H1 (cell line): ENCODE measurements around the gene STK39. TPM values are rescaled to one million over a fixed set of nuclear protein-coding genes. Genes with fewer than 3 reads are reported as not detected.

Experiments used
- CTCF ChIA-PET: fragments of 300-600 bp; sonication (Branson Sonifier 250); formaldehyde crosslinking; loops from one replicate; lab custom pipeline; 2021; ENCODE audit not compliant: partially characterized antibody; lab: Charles Lee
- POLR2A ChIA-PET: fragments of 300-600 bp; sonication (Branson Sonifier 250); formaldehyde crosslinking; loops from one replicate; lab custom pipeline; 2021; ENCODE audit warnings: inconsistent platforms; ENCODE audit not compliant: partially characterized antibody; lab: Charles Lee
- DNase-seq, 2 experiments: peaks; one replicate each; pipeline versions ENCODE4 v3.0.0 to v3.0.0-alpha.2; 2010 to 2022; ENCODE audit warnings: low spot score in 2 of 2, low read depth in 1 of 2, mixed read lengths in 1 of 2
- FAIRE-seq: peaks from 2 replicates; lab custom pipeline; 2011; peaks lifted over from hg19 to GRCh38; lab: Jason Lieb, UNC
- H2AFZ ChIP-seq: 2 replicates; pipeline ENCODE4 v1.8.1; 2012; ENCODE audit warnings: low read length, inconsistent platforms
- H2AK5ac ChIP-seq: 2 replicates; pipeline ENCODE4 v1.6.1; 2013; ENCODE audit warnings: low read depth, low read length
- H2BK120ac ChIP-seq: replicated peaks from 2 replicates; pipeline ENCODE3; 2013; ENCODE audit warnings: low read depth, low read length, inconsistent platforms
- H2BK12ac ChIP-seq: 2 replicates; pipeline ENCODE4 v1.6.1; 2013; ENCODE audit warnings: low read depth, low read length
- H2BK15ac ChIP-seq: 2 replicates; pipeline ENCODE4 v1.6.1; 2013; ENCODE audit warnings: low read length
- H2BK20ac ChIP-seq: 2 replicates; pipeline ENCODE4 v1.6.1; 2013; ENCODE audit warnings: low read length
- H2BK5ac ChIP-seq: 2 replicates; pipeline ENCODE4 v1.6.1; 2013; ENCODE audit warnings: low read depth, low read length
- H3K14ac ChIP-seq: 2 replicates; pipeline ENCODE4 v1.6.1; 2013; ENCODE audit warnings: inconsistent platforms; ENCODE audit not compliant: insufficient read length
- H3K18ac ChIP-seq: 2 replicates; pipeline ENCODE4 v1.6.1; 2013; ENCODE audit warnings: low read length; ENCODE audit errors: extremely low read depth
- H3K23ac ChIP-seq: 2 replicates; pipeline ENCODE4 v1.6.1; 2013; ENCODE audit warnings: inconsistent platforms; ENCODE audit not compliant: insufficient read length
- H3K23me2 ChIP-seq: 2 replicates; pipeline ENCODE4 v1.6.1; 2013; ENCODE audit warnings: low read depth, low read length
- H3K27ac ChIP-seq: 2 replicates; pipeline ENCODE4 v1.6.1; 2011; ENCODE audit warnings: low read depth, low read length, inconsistent platforms
- H3K27me3 ChIP-seq, 4 experiments: replicated peaks in 1 of 4; 1 replicate in 1 of 4; 2 replicates in 3 of 4; pipeline versions ENCODE4 v1.6.1 to v1.8.1; 2011 to 2013; ENCODE audit warnings: low read length in 3 of 4, mild to moderate bottlenecking in 3 of 4, inconsistent platforms in 2 of 4, mixed read lengths in 2 of 4, moderate library complexity in 1 of 4; ENCODE audit not compliant: control insufficient read depth in 3 of 4, insufficient read depth in 3 of 4; ENCODE audit errors: extremely low read depth in 1 of 4
- H3K36me3 ChIP-seq, 4 experiments: 2 replicates each; pipeline versions ENCODE4 v1.6.1 to v1.8.1; 2011 to 2013; ENCODE audit warnings: mild to moderate bottlenecking in 4 of 4, low read length in 3 of 4, moderate library complexity in 2 of 4, control low read depth in 1 of 4, inconsistent platforms in 1 of 4; ENCODE audit not compliant: insufficient read depth in 4 of 4, control insufficient read depth in 2 of 4
- H3K4ac ChIP-seq: replicated peaks from 2 replicates; pipeline ENCODE3; 2013; ENCODE audit warnings: low read length, low read depth, mixed read lengths, inconsistent platforms; ENCODE audit not compliant: insufficient read length
- H3K4me1 ChIP-seq, 4 experiments: replicated peaks in 1 of 4; 1 replicate in 1 of 4; 2 replicates in 3 of 4; pipeline versions ENCODE4 v1.6.1 to v1.8.1; 2011 to 2013; ENCODE audit warnings: low read length in 3 of 4, inconsistent platforms in 2 of 4, mixed read lengths in 1 of 4; ENCODE audit not compliant: insufficient read depth in 4 of 4, control insufficient read depth in 3 of 4
- H3K4me2 ChIP-seq, 2 experiments: 2 replicates each; pipeline versions ENCODE4 v1.6.1 to v1.8.1; 2011 to 2013; ENCODE audit warnings: low read depth in 2 of 2, low read length in 2 of 2, control low read depth in 1 of 2, inconsistent platforms in 1 of 2, mild to moderate bottlenecking in 1 of 2; ENCODE audit not compliant: insufficient read depth in 1 of 2
- H3K4me3 ChIP-seq, 4 experiments: fragments of 200-600, 300-600 bp in 1 of 4; sonication (generic), shearing (Covaris generic), sonication (Bioruptor Twin) in 1 of 4; 2 replicates each; pipeline versions ENCODE4 v1.5.1 to v1.8.1; 2011 to 2016; ENCODE audit warnings: low read length in 4 of 4, low read depth in 3 of 4, control low read depth in 2 of 4, inconsistent platforms in 2 of 4, mild to moderate bottlenecking in 2 of 4, mixed read lengths in 1 of 4, moderate library complexity in 1 of 4; ENCODE audit not compliant: insufficient read depth in 2 of 4; ENCODE audit errors: extremely low read depth in 1 of 4
- H3K56ac ChIP-seq: replicated peaks from 2 replicates; pipeline ENCODE3; 2013; ENCODE audit warnings: low read depth, mild to moderate bottlenecking, mixed read lengths, low read length, inconsistent platforms; ENCODE audit not compliant: insufficient read length
- H3K79me1 ChIP-seq: 2 replicates; pipeline ENCODE4 v1.6.1; 2013; ENCODE audit warnings: low read depth, low read length, control low read depth
- H3K79me2 ChIP-seq, 2 experiments: 2 replicates each; pipeline versions ENCODE4 v1.6.1 to v1.8.1; 2012 to 2013; ENCODE audit warnings: low read length in 2 of 2, mild to moderate bottlenecking in 2 of 2, inconsistent platforms in 1 of 2; ENCODE audit not compliant: insufficient read depth in 2 of 2, control insufficient read depth in 1 of 2
- H3K9ac ChIP-seq, 4 experiments: replicated peaks in 1 of 4; 1 replicate in 1 of 4; 2 replicates in 3 of 4; pipeline versions ENCODE4 v1.6.1 to v1.8.1; 2011 to 2013; ENCODE audit warnings: low read depth in 3 of 4, low read length in 3 of 4, control low read depth in 2 of 4, mild to moderate bottlenecking in 2 of 4, moderate library complexity in 2 of 4, inconsistent platforms in 1 of 4; ENCODE audit errors: extremely low read depth in 1 of 4
- H3K9me3 ChIP-seq, 2 experiments: 2 replicates each; pipeline versions ENCODE4 v1.6.1 to v1.8.1; 2012 to 2013; ENCODE audit warnings: mild to moderate bottlenecking in 2 of 2, moderate library complexity in 2 of 2, control low read depth in 1 of 2, inconsistent platforms in 1 of 2, low read depth in 1 of 2, low read length in 1 of 2, mixed read lengths in 1 of 2; ENCODE audit not compliant: insufficient read depth in 2 of 2
- H4K20me1 ChIP-seq, 2 experiments: replicated peaks in 1 of 2; 2 replicates each; pipeline versions ENCODE3 to v1.8.1; 2011 to 2013; ENCODE audit warnings: inconsistent platforms in 2 of 2, low read length in 2 of 2, mild to moderate bottlenecking in 1 of 2; ENCODE audit not compliant: insufficient read depth in 2 of 2, control insufficient read depth in 1 of 2
- H4K5ac ChIP-seq: 2 replicates; pipeline ENCODE4 v1.6.1; 2013; ENCODE audit warnings: low read length, low read depth, mixed read lengths, inconsistent platforms; ENCODE audit not compliant: insufficient read length
- H4K8ac ChIP-seq: 2 replicates; pipeline ENCODE4 v1.8.0; 2013; ENCODE audit warnings: mild to moderate bottlenecking, moderate library complexity, low read length, inconsistent platforms; ENCODE audit not compliant: insufficient read depth; ENCODE audit errors: extremely low read depth
- H4K91ac ChIP-seq: replicated peaks from 2 replicates; pipeline ENCODE3; 2013; ENCODE audit warnings: low read length, mixed read lengths, inconsistent platforms; ENCODE audit not compliant: insufficient read length
- BACH1 ChIP-seq: IDR thresholded peaks from 2 replicates; pipeline ENCODE4 v1.6.1; 2012; ENCODE audit warnings: low read length, improper control_type of control experiment
- BRCA1 ChIP-seq: IDR thresholded peaks from 2 replicates; pipeline ENCODE4 v1.6.1; 2012; ENCODE audit warnings: low read depth, low read length, improper control_type of control experiment
- CHD2 ChIP-seq: IDR thresholded peaks from 2 replicates; pipeline ENCODE4 v1.6.1; 2012; ENCODE audit warnings: low read length, improper control_type of control experiment
- EZH2 ChIP-seq: fragments of 200-600 bp; sonication (generic); IDR thresholded peaks from 2 replicates; pipeline ENCODE4 v1.7.1; 2012; ENCODE audit warnings: low read depth, mild to moderate bottlenecking, moderate library complexity, low read length, inconsistent platforms; ENCODE audit not compliant: severe bottlenecking
- JUND ChIP-seq: IDR thresholded peaks from 2 replicates; pipeline ENCODE4 v1.6.1; 2011; ENCODE audit warnings: mild to moderate bottlenecking, improper control_type of control experiment, low read length
- NRF1 ChIP-seq: IDR thresholded peaks from 2 replicates; pipeline ENCODE4 v1.6.1; 2011; ENCODE audit warnings: mild to moderate bottlenecking, low read depth, low read length, improper control_type of control experiment
- PHF8 ChIP-seq: fragments of 200-600 bp; sonication (generic); conservative IDR thresholded peaks from 2 replicates; pipeline ENCODE4 v1.7.1; 2012; ENCODE audit warnings: low read depth, mild to moderate bottlenecking, inconsistent platforms, low read length, moderate library complexity
- POU5F1 ChIP-seq: IDR thresholded peaks from 2 replicates; pipeline ENCODE4 v1.6.1; 2011; ENCODE audit warnings: low read depth, mild to moderate bottlenecking, low read length, moderate library complexity
- SP2 ChIP-seq: IDR thresholded peaks from 2 replicates; pipeline ENCODE4 v1.6.1; 2012; ENCODE audit warnings: mild to moderate bottlenecking, low read length, inconsistent platforms
- TAF1 ChIP-seq: IDR thresholded peaks from 2 replicates; pipeline ENCODE4 v1.6.1; 2011; ENCODE audit warnings: mild to moderate bottlenecking, low read depth, low read length
- TCF12 ChIP-seq: IDR thresholded peaks from 2 replicates; pipeline ENCODE4 v1.6.1; 2011; ENCODE audit warnings: low read depth, mild to moderate bottlenecking, low read length
- WGBS, 2 experiments: shearing (Covaris generic) in 1 of 2; methylation state at CpG; one replicate each; pipeline versions ENCODE4 v1.1.6 to v1.1.7; 2013 to 2015; ENCODE audit warnings: low lambda C conversion rate in 2 of 2, mixed read lengths in 2 of 2, inconsistent platforms in 1 of 2, low coverage in 1 of 2, missing lambda C conversion rate in 1 of 2; ENCODE audit not compliant: insufficient replicate concordance in 2 of 2, insufficient coverage in 1 of 2, insufficient read length in 1 of 2; ENCODE audit errors: extremely low coverage in 1 of 2, missing lambda C conversion rate in 1 of 2; 5-methylcytosine and 5-hydroxymethylcytosine counted together
- polyA plus RNA-seq, 7 experiments: library from polyadenylated mRNA; depleted of rRNA in 3 of 7; stranded (reverse) in 5 of 7; unstranded in 2 of 7; fragments of >200 nt in 5 of 7; fragments of 200-250 nt in 2 of 7; gene quantifications; 1 replicate in 5 of 7; 2 replicates in 1 of 7; 4 replicates in 1 of 7; pipeline versions ENCODE4 v1.2.1 to v1.2.3, GENCODE V29; 2011 to 2013; ENCODE audit warnings: missing spikeins in 2 of 7, mixed read lengths in 2 of 7
- total RNA-seq: library from RNA; stranded (reverse); fragmentation: NEBNext Ultra II Directional; extraction: Animal tissue kit (Norgen Biotek cat#: 25700); gene quantifications from 2 replicates; pipeline ENCODE4 v1.2.1, GENCODE V29; 2021
- TF ChIP-seq, protein P1 (sequence below), 3 experiments: IDR thresholded peaks; 1 replicate in 2 of 3; 2 replicates in 1 of 3; pipeline versions ENCODE4 v1.5.1 to v1.6.1; 2011; ENCODE audit warnings: low read length in 3 of 3, mild to moderate bottlenecking in 3 of 3, inconsistent platforms in 2 of 3, low read depth in 1 of 3, moderate library complexity in 1 of 3; ENCODE audit not compliant: insufficient read depth in 1 of 3; ENCODE audit errors: control extremely low read depth in 1 of 3

Gene STK39
- total and polyA plus RNA-seq, 2 of the 8 experiments (the other 6 are each of a cell fraction or from before 2014, with no cell fraction given): 13.7 to 23.8 TPM

DNA sequence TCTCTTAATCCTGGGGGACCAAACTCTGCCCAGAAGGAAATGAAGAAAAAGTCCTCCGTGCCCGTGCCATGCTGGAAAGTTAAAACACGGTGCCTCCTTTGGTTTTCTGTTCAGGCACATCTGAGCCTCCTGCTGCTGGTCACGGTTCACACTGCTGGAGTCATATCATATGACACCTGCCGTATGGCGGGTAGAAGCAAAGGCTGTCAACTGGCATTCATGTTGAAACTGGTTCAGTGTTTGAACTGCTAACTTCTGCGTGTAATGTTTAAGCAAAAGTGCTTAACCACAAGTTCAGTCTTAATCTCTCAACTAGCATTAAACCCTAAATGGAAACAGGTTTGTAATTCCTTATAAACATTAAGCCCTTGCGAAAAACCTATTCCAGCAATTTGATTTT, 3.1 kb downstream of the STK39 start:
- ChIA-PET CTCF (no interaction called here), POLR2A (no interaction called here)
- H3K9ac ChIP-seq: no peak overlapping the region
- H3K79me2 ChIP-seq: peaks cover 0 to 21% of the 10 kb centered on the region in 2 experiments; a peak in 2 of 4 replicates
- H2BK20ac ChIP-seq: no peak overlapping the region
- H3K27me3 ChIP-seq: no peaks in the 10 kb centered on the region
- H3K4me1 ChIP-seq: peaks cover 2 to 9% (median 6%) of the 10 kb centered on the region in 4 experiments; a peak in 6 of 7 replicates
- DNase-seq (no peak), FAIRE-seq (no peak)
- no peak overlapping the region for H4K91ac ChIP-seq
- no peak overlapping the region for H3K4me2 ChIP-seq
- 0 out of 2 replicates have a peak overlapping the region, but pooled peaks have one; percentile 72 for H2BK15ac ChIP-seq
- H4K20me1 ChIP-seq: peaks cover 5 to 7% of the 10 kb centered on the region in 2 experiments
- H3K36me3 ChIP-seq: no peaks in the 10 kb centered on the region
- no peak overlapping the region for H3K23ac ChIP-seq
- no peak overlapping the region for H4K8ac ChIP-seq
- 79% methylated on average over 8 of the region's 8 CpGs; no CpG with 5 or more reads in 1 of the 2 experiments for WGBS, 2 experiments
- peak overlapping the region; percentile 82; the same call in 1 of the 2 replicates for H2AK5ac ChIP-seq
- H2BK12ac ChIP-seq: no peak overlapping the region
- no peak overlapping the region for H3K4me3 ChIP-seq
- TF ChIP-seq PHF8: no peak
- no peak for TF ChIP-seq BRCA1
- no peak for TF ChIP-seq TCF12
- TF ChIP-seq POU5F1: no peak
- no peak for TF ChIP-seq BACH1
- no peak for TF ChIP-seq SP2
- TF ChIP-seq, protein P1, sequence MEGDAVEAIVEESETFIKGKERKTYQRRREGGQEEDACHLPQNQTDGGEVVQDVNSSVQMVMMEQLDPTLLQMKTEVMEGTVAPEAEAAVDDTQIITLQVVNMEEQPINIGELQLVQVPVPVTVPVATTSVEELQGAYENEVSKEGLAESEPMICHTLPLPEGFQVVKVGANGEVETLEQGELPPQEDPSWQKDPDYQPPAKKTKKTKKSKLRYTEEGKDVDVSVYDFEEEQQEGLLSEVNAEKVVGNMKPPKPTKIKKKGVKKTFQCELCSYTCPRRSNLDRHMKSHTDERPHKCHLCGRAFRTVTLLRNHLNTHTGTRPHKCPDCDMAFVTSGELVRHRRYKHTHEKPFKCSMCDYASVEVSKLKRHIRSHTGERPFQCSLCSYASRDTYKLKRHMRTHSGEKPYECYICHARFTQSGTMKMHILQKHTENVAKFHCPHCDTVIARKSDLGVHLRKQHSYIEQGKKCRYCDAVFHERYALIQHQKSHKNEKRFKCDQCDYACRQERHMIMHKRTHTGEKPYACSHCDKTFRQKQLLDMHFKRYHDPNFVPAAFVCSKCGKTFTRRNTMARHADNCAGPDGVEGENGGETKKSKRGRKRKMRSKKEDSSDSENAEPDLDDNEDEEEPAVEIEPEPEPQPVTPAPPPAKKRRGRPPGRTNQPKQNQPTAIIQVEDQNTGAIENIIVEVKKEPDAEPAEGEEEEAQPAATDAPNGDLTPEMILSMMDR (IDR thresholded peaks at IDR 0.05; ENCODE audit: control extremely low read depth in 1 of 3, insufficient read depth in 1 of 3, low read depth in 1 of 3, low read length in 3 of 3): no peak
- no peak for TF ChIP-seq CHD2
- no peak for TF ChIP-seq TAF1
- no peak for TF ChIP-seq EZH2
- no peak for TF ChIP-seq JUND
- no peak for TF ChIP-seq NRF1
- no peak overlapping the region for H2BK120ac ChIP-seq
- H3K9me3 ChIP-seq: no peaks in the 10 kb centered on the region
- H3K18ac ChIP-seq: no peak overlapping the region
- H3K27ac ChIP-seq: no peak overlapping the region
- H3K23me2 ChIP-seq: peaks cover 10% of the 10 kb centered on the region; the same call in 1 of the 2 replicates
- no peak overlapping the region for H3K4ac ChIP-seq
- H3K14ac ChIP-seq: no peak overlapping the region
- H3K79me1 ChIP-seq: peaks cover 6% of the 10 kb centered on the region; the same call in 1 of the 2 replicates
- H2AFZ ChIP-seq: no peak overlapping the region
- H3K56ac ChIP-seq: no peak overlapping the region
- H4K5ac ChIP-seq: no peak overlapping the region
- no peak overlapping the region for H2BK5ac ChIP-seq
